Natural killer cell (primary cell): ENCODE results near the gene GRK2. TPM values are rescaled to one million over a fixed set of nuclear protein-coding genes. Genes with fewer than 3 reads are reported as not detected.

Source experiments
- ATAC-seq, 3 donors: fragments of 150-1000 bp in 2 of 3; fragments of 200-7000 bp in 1 of 3; cut with Tn5 transposase; 1 replicate in 1 of 3; 2 replicates in 2 of 3; pipeline ENCODE4 v1.10.0; 2021; ENCODE audit warnings: mild to moderate bottlenecking in 2 of 3, moderate library complexity in 2 of 3
- DNase-seq, 2 donors: peaks; one replicate each; pipeline versions ENCODE4 v3.0.0 to v3.0.0-alpha.2; 2013 to 2021; ENCODE audit warnings: mixed read lengths in 1 of 2
- H3K27ac ChIP-seq: one replicate; pipeline ENCODE4 v1.5.1; 2013; ENCODE audit warnings: mild to moderate bottlenecking, low read length
- H3K27me3 ChIP-seq: one replicate; pipeline ENCODE4 v1.6.1; 2013; ENCODE audit warnings: low read length; ENCODE audit not compliant: control insufficient read depth, insufficient read depth
- H3K36me3 ChIP-seq: one replicate; pipeline ENCODE4 v1.6.1; 2013; ENCODE audit warnings: low read length; ENCODE audit not compliant: control insufficient read depth, insufficient read depth
- H3K4me1 ChIP-seq: one replicate; pipeline ENCODE4 v1.6.1; 2013; ENCODE audit warnings: low read length; ENCODE audit not compliant: control insufficient read depth, insufficient read depth
- H3K4me3 ChIP-seq: one replicate; pipeline ENCODE4 v1.5.1; 2013; ENCODE audit warnings: low read length
- H3K9me3 ChIP-seq: one replicate; pipeline ENCODE4 v1.6.1; 2013; ENCODE audit warnings: low read length; ENCODE audit not compliant: control insufficient read depth, insufficient read depth
- H3K27ac Mint-ChIP-seq, 2 donors: one replicate each; pipeline ENCODE4 v1.8.0; 2022; ENCODE audit warnings: mild to moderate bottlenecking in 2 of 2, mixed read lengths in 2 of 2, moderate library complexity in 1 of 2
- H3K27me3 Mint-ChIP-seq, 2 donors: one replicate each; pipeline ENCODE4 v1.8.0; 2022; ENCODE audit warnings: low read depth in 2 of 2, mixed read lengths in 2 of 2
- H3K36me3 Mint-ChIP-seq: one replicate; pipeline ENCODE4 v1.8.0; 2022; ENCODE audit warnings: mixed read lengths
- H3K4me1 Mint-ChIP-seq, 2 donors: one replicate each; pipeline ENCODE4 v1.8.0; 2022; ENCODE audit warnings: mixed read lengths in 2 of 2
- H3K4me3 Mint-ChIP-seq: one replicate; pipeline ENCODE4 v1.8.0; 2022; ENCODE audit warnings: mild to moderate bottlenecking, moderate library complexity, mixed read lengths
- H3K9me3 Mint-ChIP-seq, 2 donors: one replicate each; pipeline ENCODE4 v1.8.0; 2022; ENCODE audit warnings: mixed read lengths in 2 of 2
- CTCF ChIP-seq: fragments of 200-600 bp; IDR thresholded peaks from one replicate; pipeline ENCODE4 v1.8.0; 2022; ENCODE audit warnings: antibody characterized with exemption
- whole genome bisulfite sequencing: methylation state at CpG from one replicate; pipeline ENCODE4 v1.1.7; 2013; ENCODE audit warnings: missing lambda C conversion rate; ENCODE audit not compliant: insufficient coverage; 5-methylcytosine and 5-hydroxymethylcytosine counted together
- intact Hi-C: fragments of 100-400 bp; cut with micrococcal nuclease; formaldehyde crosslinking; loops from one replicate; pipeline ENCODE4 v1.14.2; 2022
- total RNA-seq, 4 donors: library from RNA; stranded (reverse); fragments of 120-200 nt in 1 of 4; gene quantifications; one replicate each; pipeline versions ENCODE4 v1.2.3 to v1.2.4, GENCODE V29; 2013 to 2022

Gene GRK2
- total RNA-seq, 3 donors from 2014 or later (not counting 1 experiment from before 2014, with no cell fraction given): 390 to 482 (median 441) TPM

DNA sequence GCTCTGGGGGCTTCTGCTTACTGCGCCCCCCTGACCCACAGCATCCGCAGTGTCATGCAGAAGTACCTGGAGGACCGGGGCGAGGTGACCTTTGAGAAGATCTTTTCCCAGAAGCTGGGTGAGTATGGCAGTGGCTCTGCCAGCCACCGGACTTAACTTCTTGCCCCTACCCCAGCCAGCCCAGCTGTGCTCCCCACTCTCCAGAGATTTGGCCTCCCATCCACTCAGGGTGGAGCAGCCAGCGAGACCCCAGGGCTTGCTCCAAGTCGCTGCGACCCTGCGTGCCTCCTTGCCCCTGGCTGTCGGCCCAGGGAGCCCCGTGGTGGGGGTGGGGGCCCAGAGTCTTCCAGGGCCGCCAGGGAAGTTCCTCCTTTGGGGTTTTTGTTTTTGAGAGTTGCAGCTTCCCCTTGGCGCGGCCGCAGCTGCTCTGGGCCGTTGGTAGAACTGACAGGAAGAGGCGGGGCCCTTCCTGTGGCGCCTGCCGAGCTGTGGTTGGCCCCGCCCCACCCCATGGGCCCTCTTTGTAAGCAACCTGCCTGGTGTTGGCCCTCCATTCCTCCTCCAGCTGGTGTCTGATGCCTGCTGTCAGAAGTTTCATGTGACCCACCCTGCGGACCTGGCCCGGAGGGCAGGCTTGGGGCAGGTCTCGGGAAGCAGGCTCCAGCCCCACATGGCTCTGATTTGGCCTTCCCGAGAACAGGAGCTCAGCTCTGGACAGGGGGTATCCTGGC lies 11.1 kb downstream of the GRK2 start:
- H3K36me3 ChIP-seq: peaks cover 74% of the 10 kb centered on the region
- intact Hi-C loops: loop anchor here (1.0 kb wide), 3 partner anchors 9 to 40 kb away; no protein-coding TSS in a partner anchor
- peak overlapping the region; percentile 37 for H3K4me3 ChIP-seq
- no peak for TF ChIP-seq CTCF
- H3K27me3 Mint-ChIP-seq: no peaks in the 10 kb centered on the region
- no peaks in the 10 kb centered on the region for H3K9me3 Mint-ChIP-seq
- H3K27ac ChIP-seq: peak overlapping the region; percentile 95
- no peaks in the 10 kb centered on the region for H3K36me3 Mint-ChIP-seq
- no peaks in the 10 kb centered on the region for H3K9me3 ChIP-seq
- peak; percentile 84 to 97 for DNase-seq
- under 1% methylated on average over 24 of the region's 24 CpGs for WGBS
- peak overlapping the region; percentile 96 to 97 for H3K27ac Mint-ChIP-seq
- peaks cover 100% of the 10 kb centered on the region for H3K4me1 ChIP-seq
- peak; percentile 90 to 95 (median 91) for ATAC-seq
- H3K4me1 Mint-ChIP-seq: peaks cover 58 to 65% of the 10 kb centered on the region in 2 donors
- no peaks in the 10 kb centered on the region for H3K27me3 ChIP-seq
- peak overlapping the region; percentile 80 for H3K4me3 Mint-ChIP-seq

DNA sequence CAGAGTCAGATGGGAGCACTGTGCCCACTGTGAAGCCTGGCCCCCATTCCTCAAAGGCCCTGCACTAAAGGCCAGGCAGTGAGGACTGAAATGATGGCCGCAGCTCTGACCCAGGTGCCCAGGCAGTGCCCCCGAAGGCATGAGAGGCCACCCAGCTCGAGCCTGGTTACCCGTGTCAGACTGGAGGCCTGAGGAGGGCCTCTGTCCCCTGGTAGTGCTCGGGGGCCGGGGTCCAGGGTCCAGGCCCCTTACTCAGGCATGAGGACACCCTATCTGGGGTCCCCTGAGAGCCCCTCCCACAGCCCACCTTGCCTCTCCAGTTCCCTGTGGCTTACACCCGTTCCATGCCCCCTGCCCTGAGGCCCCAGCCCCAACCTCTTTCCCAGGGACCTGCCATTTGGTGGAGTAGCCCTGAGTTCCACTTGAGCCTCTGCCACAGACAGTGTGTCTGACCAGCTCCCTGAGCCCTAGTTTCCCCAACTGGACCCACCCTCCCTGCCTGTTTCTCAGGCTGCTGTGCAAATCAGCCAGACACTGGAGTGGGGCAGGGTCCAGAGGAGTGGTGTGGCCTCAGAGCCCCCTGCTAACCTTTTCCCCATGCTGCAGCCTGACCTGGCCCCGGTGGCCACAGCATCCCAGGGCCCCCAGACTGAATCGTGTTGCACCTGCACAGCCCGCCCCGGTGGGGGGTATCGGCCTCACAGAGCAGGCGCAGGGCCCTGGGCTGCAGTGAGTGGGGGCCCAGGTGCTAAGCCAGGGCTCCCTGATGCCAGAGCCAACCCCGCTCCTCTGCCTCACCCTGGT lies 12.1 kb downstream of the GRK2 start:
- Histone ChIP-seq H3K9me3 (no peaks in the 10 kb centered on the region), H3K4me1 (peaks cover 100% of the 10 kb centered on the region), H3K27me3 (no peaks in the 10 kb centered on the region), H3K27ac (peak overlapping the region; percentile 95), H3K4me3 (peak overlapping the region; percentile 37), H3K36me3 (peaks cover 75% of the 10 kb centered on the region)
- Mint-ChIP-seq H3K4me1 (peaks cover 50 to 59% of the 10 kb centered on the region in 2 donors), H3K27me3 (no peaks in the 10 kb centered on the region), H3K27ac (peak overlapping the region; percentile 96 to 97), H3K36me3 (no peaks in the 10 kb centered on the region), H3K4me3 (peak overlapping the region; percentile 80), H3K9me3 (no peaks in the 10 kb centered on the region)
- WGBS: 54% methylated on average over 14 of the region's 14 CpGs
- intact Hi-C loops: no loop called here
- TF ChIP-seq CTCF: no peak
- ATAC-seq (no peak), DNase-seq (no peak)

DNA sequence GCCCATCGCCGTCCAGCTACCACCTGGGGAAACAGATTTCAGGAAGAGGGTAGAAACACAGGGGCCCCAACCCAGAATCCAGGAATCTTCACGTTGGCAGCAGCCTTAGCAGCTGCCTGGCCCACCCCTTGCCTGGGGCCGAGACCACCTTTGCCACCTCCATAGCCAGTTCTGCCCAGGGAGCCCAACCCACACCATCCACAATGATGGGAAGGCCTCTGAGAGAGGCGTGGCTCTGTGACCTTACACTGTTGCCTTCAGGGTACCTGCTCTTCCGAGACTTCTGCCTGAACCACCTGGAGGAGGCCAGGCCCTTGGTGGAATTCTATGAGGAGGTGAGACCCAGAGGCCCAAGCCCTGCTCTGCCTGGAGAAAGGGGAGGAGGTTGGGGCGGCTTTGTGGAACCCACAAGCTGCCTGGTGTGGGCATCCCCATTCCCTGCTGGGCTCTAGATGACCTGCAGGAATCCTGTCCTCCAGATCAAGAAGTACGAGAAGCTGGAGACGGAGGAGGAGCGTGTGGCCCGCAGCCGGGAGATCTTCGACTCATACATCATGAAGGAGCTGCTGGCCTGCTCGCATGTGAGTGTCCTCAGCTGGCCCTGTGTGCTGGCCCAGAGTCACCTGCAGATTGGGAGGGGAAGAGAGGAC lies 12.8 kb downstream of the GRK2 start:
- intact Hi-C loops: no loop called here
- H3K9me3 Mint-ChIP-seq: no peaks in the 10 kb centered on the region
- no peaks in the 10 kb centered on the region for H3K36me3 Mint-ChIP-seq
- Histone ChIP-seq H3K4me3 (no peak overlapping the region), H3K9me3 (no peaks in the 10 kb centered on the region), H3K36me3 (peaks cover 82% of the 10 kb centered on the region), H3K4me1 (peaks cover 100% of the 10 kb centered on the region), H3K27ac (peak overlapping the region; percentile 95), H3K27me3 (no peaks in the 10 kb centered on the region)
- peak overlapping the region; percentile 96 to 97 for H3K27ac Mint-ChIP-seq
- DNase-seq (no peak), ATAC-seq (no peak)
- 83% methylated on average over 14 of the region's 14 CpGs for WGBS
- no peak for TF ChIP-seq CTCF
- peak overlapping the region; percentile 17 for H3K4me3 Mint-ChIP-seq
- peaks cover 50 to 59% of the 10 kb centered on the region in 2 donors for H3K4me1 Mint-ChIP-seq
- H3K27me3 Mint-ChIP-seq: no peaks in the 10 kb centered on the region
